Thoracic aorta (tissue), 2 donors: ENCODE measurements around the gene SLC25A30. TPM values are rescaled to one million over a fixed set of nuclear protein-coding genes. Genes with fewer than 3 reads are reported as not detected.

Source experiments
- ATAC-seq: fragments of 150-250 bp; one replicate; pipeline ENCODE4 v1.8.0; 2017; ENCODE audit warnings: low read depth; ENCODE audit not compliant: insufficient number of reproducible peaks, low FRiP score
- DNase-seq: peaks from one replicate; pipeline ENCODE4 v3.0.0-alpha.2; 2020; ENCODE audit warnings: low spot score
- H3K27ac ChIP-seq, 2 donors: fragments of 200-600 bp; sonication (generic); 1 replicate in 1 of 2; 2 replicates in 1 of 2; pipeline ENCODE4 v1.5.1; 2016; ENCODE audit warnings: mild to moderate bottlenecking in 2 of 2, moderate library complexity in 2 of 2
- H3K27me3 ChIP-seq: fragments of 200-600 bp; sonication (generic); replicated peaks from 2 replicates; pipeline ENCODE4 v1.6.0; 2016; ENCODE audit warnings: mild to moderate bottlenecking; ENCODE audit not compliant: insufficient read depth
- H3K36me3 ChIP-seq: fragments of 200-600 bp; sonication (generic); one replicate; pipeline ENCODE4 v1.5.1; 2016
- H3K4me1 ChIP-seq, 2 donors: fragments of 200-600 bp; sonication (generic); 1 replicate in 1 of 2; 2 replicates in 1 of 2; pipeline versions ENCODE4 v1.5.1 to v1.6.0; 2016; ENCODE audit warnings: low read depth in 2 of 2, mild to moderate bottlenecking in 1 of 2; ENCODE audit not compliant: control insufficient read depth in 1 of 2
- H3K4me3 ChIP-seq: fragments of 200-600 bp; sonication (generic); 2 replicates; pipeline ENCODE4 v1.5.1; 2016; ENCODE audit warnings: mild to moderate bottlenecking
- H3K9me3 ChIP-seq: fragments of 200-600 bp; sonication (generic); 2 replicates; pipeline ENCODE4 v1.5.1; 2016
- total RNA-seq, 2 donors: library from RNA; depleted of rRNA; stranded (reverse); fragments of >200 nt; gene quantifications; one replicate each; pipeline versions ENCODE4 v1.1.0 to v1.2.3, GENCODE V29; 2016
- TF ChIP-seq, protein P1 (sequence below): fragments of 200-600 bp; sonication (generic); IDR thresholded peaks from one replicate; pipeline ENCODE4 v1.5.1; 2019; ENCODE audit warnings: antibody characterized with exemption

Gene SLC25A30
- total RNA-seq, result 10 to 100 TPM; 18.7 to 19.9 TPM

GRCh38 chr13:45417790-45418534, at the start of gene SLC25A30:
SLC25A30 (minus strand) TSS chr13:45418373; CDS start chr13:45411425, 6,948 bp downstream.
- H3K4me1 ChIP-seq, result peaks cover 11 to 30% of the 10 kb centered on the region in 2 donors
- no peaks in the 10 kb centered on the region for H3K27me3 ChIP-seq
- H3K36me3 ChIP-seq, result no peaks in the 10 kb centered on the region
- peak within 1 kb of the TSS; percentile 90 for H3K4me3 ChIP-seq
- peak within 1 kb of the TSS; percentile 81 to 83 for H3K27ac ChIP-seq
- no peaks in the 10 kb centered on the region for H3K9me3 ChIP-seq
- TF ChIP-seq, protein P1, sequence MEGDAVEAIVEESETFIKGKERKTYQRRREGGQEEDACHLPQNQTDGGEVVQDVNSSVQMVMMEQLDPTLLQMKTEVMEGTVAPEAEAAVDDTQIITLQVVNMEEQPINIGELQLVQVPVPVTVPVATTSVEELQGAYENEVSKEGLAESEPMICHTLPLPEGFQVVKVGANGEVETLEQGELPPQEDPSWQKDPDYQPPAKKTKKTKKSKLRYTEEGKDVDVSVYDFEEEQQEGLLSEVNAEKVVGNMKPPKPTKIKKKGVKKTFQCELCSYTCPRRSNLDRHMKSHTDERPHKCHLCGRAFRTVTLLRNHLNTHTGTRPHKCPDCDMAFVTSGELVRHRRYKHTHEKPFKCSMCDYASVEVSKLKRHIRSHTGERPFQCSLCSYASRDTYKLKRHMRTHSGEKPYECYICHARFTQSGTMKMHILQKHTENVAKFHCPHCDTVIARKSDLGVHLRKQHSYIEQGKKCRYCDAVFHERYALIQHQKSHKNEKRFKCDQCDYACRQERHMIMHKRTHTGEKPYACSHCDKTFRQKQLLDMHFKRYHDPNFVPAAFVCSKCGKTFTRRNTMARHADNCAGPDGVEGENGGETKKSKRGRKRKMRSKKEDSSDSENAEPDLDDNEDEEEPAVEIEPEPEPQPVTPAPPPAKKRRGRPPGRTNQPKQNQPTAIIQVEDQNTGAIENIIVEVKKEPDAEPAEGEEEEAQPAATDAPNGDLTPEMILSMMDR, result no peak
- peak; percentile 85 for DNase-seq
- ATAC-seq, result peak; percentile 59

GRCh38 chr13:45466359-45466758, 48.2 kb upstream of the SLC25A30 start:
- ATAC-seq (no peak), DNase-seq (no peak)
- TF ChIP-seq, protein P1, result no peak
- Histone ChIP-seq H3K27ac (no peak overlapping the region), H3K4me1 (peaks cover 15 to 35% of the 10 kb centered on the region in 2 donors), H3K4me3 (peak overlapping the region; percentile 77), H3K27me3 (no peaks in the 10 kb centered on the region), H3K9me3 (no peaks in the 10 kb centered on the region), H3K36me3 (no peaks in the 10 kb centered on the region)

DNA sequence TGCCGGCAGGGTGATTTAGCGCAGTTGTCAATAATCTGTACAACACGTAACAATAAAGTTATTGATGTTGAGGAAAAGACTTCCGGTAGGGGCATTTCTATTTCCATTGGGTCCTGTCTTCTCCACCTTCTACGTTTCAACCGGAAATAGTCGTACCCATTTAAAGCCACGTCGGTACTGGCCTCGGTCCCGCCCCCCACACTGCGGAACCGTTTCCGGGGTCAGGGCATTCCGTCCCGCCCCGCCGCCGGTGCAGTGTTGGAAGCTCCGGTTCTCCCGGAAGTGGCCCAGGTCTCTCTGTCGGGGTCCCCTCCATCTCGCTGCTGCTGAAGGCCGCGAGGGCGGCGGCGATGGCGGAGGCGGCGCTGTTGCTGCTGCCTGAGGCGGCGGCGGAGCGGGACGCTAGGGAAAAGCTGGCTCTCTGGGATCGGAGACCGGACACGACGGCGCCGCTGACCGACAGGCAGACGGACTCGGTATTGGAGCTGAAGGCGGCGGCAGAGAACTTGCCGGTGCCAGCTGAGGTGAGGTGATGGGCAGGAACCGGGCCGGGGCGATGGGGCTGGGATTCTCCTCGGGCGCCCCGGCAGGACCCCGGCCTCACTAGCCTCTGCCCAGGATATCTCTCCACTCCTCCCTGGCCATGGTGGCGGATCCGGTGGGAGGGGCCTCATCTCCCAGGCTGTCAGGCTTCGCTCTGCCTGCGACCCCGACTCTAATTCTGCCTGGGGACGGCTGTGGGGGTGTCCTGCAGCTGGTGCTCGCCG, 46.7 kb upstream of the SLC25A30 start, which contains the start of gene COG3:
TSS of gene COG3 (plus strand) at position 253 of the 767 bp plus-strand sequence. CDS start at position 351, 98 bp downstream.
- H3K4me3 ChIP-seq, result peak within 1 kb of the TSS; percentile 77
- TF ChIP-seq, protein P1, result no peak
- H3K9me3 ChIP-seq, result no peaks in the 10 kb centered on the region
- no peaks in the 10 kb centered on the region for H3K36me3 ChIP-seq
- DNase-seq (peak; percentile 81), ATAC-seq (peak; percentile 100)
- peak within 1 kb of the TSS; percentile 87 to 97 for H3K27ac ChIP-seq
- peaks cover 15 to 35% of the 10 kb centered on the region in 2 donors for H3K4me1 ChIP-seq
- no peaks in the 10 kb centered on the region for H3K27me3 ChIP-seq

GRCh38 chr13:45464141-45464686, 46.0 kb upstream of the SLC25A30 start:
- Histone ChIP-seq H3K9me3 (no peaks in the 10 kb centered on the region), H3K36me3 (no peaks in the 10 kb centered on the region), H3K27ac (peak overlapping the region; percentile 87 to 97), H3K27me3 (no peaks in the 10 kb centered on the region), H3K4me1 (peaks cover 15 to 35% of the 10 kb centered on the region in 2 donors), H3K4me3 (peak overlapping the region; percentile 77)
- TF ChIP-seq, protein P1, result peak; percentile 38
- ATAC-seq (no peak), DNase-seq (no peak)
